Measurements from ENCODE around the gene KRT83.
"Not testable (repeated sequence)": the region's sequence is repeated elsewhere in the genome, so short reads cannot be mapped to it uniquely, and the experiment has no call there.

KRT83 gene

DNA sequence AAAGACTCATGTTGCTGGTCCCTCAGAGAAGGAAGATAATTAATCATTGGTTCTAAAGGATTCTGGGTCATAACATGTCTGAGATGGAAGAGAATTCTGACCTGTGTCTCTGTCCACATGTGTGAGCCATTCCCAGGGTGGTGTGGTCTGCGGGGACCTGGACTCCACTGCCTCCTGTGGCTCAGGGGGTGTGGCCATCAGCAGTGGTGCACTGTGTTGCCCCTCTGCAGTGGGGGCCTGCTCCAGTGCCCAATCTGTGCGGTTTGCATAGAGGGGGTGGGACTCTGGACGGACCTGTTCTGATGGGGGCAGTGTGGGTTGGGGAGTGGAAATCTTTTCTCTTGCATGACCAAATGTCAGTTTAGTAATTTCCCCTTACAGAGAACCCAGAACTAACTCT, 32.6 kb upstream of the KRT83 start:
- no peak for DNase-seq (ENCODE audit: low spot score)

GRCh38 chr12:52352951-52353350, 31.8 kb upstream of the KRT83 start:
- no peak for DNase-seq (ENCODE audit: low spot score)

DNA sequence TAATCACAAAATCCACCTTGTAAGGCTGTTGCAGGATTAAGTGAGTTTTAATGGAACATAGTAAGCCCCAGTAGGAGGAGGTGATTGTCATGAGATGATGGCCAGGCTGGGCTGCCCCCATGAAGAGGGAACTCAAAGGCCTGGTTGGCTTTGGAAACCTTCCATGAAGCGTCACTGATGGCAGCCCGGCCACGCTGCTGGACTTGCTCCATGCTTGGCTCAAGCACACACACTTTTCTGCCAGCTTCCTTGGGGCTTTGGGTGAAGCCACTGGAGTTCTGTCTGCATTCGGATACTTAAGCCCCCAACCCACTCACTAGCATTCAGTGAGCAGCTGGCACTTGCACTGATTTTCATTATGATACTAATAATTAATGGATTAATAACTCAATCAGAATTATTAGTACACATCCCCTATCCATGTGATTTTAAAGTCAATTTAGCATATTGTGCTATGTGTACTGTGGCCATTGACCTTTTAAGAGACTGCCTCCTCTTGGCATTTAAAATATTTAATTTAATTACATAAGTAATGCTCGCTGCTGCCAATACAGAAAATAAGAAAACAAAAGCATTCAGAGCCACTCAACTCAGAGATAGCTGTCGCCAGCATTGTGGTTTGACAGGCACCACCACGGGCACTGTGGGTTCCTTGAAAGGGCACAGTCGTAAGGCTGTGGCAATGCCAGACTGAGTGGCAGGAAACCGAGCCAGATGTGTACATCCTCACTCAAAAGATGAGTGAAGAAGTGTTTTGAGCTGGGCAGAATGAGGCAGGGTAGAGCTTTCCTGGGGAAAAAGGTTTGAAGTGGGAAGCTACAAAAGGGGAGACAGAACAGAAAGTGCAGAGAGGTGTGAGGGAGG, 30.2 kb upstream of the KRT83 start:
- DNase-seq (ENCODE audit: low spot score): no peak

DNA sequence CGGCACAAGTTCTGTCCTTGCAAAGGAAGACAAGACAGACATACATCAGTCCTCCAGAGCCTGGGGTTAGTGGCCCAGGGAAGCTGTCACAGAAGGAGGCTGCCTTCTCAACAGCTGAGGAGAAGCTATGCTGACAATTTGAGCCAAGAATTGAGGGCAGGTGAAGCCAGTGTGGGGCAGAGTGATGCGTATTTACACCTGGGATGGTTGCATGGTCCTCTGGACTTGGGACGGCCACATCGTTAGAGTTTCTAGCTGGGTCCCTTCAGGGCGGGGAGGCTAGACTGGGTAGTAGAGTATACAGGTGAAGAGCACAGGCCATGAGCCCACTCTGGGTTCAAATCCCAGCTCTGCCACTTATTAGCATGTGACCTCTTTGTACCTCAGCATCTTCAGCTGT, 29.6 kb upstream of the KRT83 start:
- DNase-seq (ENCODE audit: low spot score): no peak

- no peak for DNase-seq (ENCODE audit: low spot score)
These were observed 28.9 kb upstream of the KRT83 start for GRCh38 chr12:52350021-52350620.

- no peak for DNase-seq (ENCODE audit: low spot score)
These were observed 28.0 kb upstream of the KRT83 start for GRCh38 chr12:52349196-52349595.

DNA sequence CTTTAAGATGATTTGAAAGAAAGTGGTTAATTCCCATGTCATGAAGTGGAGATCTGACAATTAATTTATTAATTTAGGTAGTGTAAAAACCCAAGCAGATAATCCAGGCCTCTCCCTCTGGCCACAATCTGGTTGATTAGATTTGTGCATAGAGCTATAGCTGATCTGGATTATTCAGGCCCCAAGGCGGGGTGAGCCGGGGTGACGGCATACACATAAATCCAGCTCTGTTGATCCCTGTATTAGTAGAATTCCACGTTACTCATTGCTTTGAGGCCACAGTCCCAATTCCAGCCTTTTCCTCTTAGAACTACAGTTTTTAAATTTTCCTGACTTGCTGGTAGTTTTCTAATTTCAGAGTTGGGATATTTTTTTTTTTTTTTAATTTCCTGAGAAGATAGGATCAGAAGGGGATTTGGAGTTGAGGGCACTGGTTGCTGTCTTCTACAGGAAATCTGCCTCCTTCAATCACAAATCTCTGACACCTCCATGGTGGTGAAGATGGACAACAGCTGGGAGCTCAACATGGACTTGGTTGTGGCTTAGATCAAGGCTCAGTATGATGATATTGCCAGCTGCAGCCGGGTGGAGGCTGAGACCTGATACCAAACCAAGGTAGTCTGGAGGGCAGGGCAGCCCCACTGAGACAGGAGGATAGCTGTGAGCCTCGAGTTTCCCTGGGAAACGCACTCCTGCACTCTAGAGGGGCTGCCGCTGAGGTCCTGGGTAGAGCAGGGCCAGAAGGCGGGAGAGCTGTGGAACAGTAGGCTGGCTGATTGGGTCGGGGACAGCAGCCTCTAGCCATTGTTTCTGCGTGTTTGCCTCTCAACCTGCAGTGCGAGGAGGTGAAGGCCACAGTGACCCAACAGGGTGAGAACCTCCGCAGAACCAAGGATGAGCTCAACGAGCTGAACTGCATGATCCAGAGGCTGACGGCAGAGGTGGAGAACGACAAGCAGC, 26.6 kb upstream of the KRT83 start:
- DNase-seq (ENCODE audit: low spot score): no peak

DNA sequence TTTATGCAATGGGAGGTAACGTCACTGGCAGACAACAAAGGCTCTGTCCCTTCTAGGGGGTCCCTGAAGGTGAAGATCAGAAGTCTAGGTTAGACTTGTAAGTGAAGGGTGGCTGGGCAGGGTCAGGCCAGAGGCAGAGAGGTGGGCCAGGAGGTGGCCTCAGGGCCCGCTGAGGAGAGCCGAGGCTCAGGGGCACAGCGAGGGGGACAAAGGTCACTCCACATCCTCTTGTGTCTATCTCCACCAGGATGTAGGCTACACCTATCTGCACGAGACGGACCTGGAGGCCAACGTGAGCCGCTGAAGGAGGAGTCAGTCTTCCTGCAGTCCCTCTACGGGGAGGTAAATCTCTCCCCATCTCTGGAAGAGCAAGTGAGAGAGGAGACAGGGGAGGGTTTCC, 25.8 kb upstream of the KRT83 start:
- no peak for DNase-seq (ENCODE audit: low spot score)

DNA sequence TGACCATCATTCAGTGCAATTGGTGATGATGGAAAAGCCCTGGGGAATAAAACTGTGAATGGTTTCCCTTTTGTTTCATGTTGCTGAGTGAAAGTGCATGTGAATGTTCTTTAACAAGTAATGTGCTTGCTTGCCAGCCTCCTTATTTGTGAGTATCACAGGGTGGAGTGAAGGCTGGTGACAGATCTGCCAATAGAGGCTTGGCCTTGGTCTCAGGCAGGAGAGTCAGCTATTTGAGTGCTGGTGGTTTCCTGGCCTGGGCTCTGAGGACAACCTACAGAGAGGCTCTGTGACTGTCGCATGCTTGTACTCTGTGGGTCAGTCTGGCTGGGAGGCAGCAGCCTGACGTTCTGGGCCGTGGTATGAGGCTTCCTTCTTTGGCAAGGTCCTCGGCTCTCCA, 25.4 kb upstream of the KRT83 start:
- no peak for DNase-seq (ENCODE audit: low spot score)

DNA sequence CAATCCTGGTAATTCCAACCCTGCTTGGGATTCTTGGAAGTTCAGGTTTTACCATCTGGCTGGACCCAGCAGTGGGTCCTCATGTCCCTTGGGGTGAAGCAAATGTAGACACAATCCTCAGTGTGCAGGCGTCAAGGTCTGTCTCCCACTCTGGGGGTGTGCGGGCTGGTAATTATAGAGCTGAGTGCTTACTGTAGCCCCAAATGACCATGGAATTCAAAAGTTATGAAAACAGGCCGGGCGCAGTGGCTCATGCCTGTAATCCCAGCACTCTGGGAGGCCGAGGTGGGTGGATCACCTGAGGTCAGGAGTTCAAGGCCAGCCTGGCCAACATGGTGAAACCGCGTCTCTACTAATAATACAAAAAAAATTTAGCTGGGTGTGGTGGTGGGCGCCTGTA, 23.8 kb upstream of the KRT83 start:
- DNase-seq (ENCODE audit: low spot score): not testable (repeated sequence)

DNA sequence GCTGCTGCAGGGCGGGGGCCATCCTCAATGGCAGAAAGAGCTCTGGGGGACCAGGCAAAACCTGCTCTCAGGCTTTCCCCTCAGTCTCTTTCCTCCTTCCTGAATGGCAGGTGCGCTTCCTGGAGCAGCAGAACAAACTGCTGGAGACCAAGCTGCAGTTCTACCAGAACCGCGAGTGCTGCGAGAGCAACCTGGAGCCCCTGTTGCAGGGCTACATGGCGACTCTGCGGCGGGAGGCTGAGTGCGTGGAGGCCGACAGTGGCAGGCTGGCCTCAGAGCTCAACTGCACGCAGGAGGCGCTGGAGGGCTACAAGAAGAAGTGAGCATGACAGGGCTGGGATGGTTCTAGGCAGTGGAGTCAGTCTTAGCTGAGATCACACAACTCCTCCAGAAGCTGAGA, 22.9 kb upstream of the KRT83 start:
- no peak for DNase-seq (ENCODE audit: low spot score)

DNA sequence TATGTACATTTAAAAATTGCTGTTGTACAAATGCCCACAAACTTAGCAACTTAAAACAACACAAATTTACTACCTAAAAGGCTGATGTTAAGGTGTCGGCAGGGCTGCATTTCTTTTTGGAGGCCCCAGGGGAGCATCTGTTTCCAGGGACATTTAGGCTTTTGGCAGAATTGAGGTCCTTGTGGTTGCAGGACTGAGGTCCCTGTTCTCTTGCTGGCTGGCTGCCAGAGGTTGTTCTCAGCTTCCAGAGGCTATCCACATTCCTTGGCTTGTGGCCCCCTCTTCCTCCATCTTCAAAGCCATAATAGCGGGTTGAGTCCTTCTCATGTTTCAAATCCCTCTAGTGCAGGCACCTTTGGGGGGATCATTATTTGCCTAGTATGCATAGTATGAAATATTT, 22.4 kb upstream of the KRT83 start:
- no peak for DNase-seq (ENCODE audit: low spot score)

GRCh38 chr12:52342781-52343490, 21.7 kb upstream of the KRT83 start:
- DNase-seq (ENCODE audit: low spot score): no peak

DNA sequence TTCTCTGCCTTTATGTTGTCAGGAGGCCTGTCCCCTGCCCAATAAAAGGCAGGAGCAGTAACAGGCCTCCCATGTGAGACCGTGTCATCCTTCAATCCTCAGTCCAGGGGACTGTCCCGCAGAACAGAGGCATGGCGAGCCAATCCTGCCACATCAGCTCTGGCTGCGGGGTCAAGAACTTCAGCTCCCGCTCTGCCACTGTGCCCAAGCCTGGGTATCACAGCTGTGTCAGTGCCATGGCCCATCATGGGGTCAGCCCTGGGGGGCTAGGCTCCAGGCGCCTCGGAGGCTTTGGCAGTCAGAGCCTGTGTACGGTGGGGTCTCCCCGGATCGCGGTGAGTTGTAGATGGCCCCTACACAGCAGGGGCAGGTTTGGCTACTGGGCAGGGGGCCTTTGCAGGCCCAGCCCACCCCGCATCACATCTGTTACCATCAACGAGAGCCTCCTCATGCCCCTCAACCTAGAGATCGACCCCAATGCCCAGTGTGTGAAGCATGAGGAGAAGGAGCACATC, 19.9 kb upstream of the KRT83 start:
- DNase-seq (ENCODE audit: low spot score): no peak

DNA sequence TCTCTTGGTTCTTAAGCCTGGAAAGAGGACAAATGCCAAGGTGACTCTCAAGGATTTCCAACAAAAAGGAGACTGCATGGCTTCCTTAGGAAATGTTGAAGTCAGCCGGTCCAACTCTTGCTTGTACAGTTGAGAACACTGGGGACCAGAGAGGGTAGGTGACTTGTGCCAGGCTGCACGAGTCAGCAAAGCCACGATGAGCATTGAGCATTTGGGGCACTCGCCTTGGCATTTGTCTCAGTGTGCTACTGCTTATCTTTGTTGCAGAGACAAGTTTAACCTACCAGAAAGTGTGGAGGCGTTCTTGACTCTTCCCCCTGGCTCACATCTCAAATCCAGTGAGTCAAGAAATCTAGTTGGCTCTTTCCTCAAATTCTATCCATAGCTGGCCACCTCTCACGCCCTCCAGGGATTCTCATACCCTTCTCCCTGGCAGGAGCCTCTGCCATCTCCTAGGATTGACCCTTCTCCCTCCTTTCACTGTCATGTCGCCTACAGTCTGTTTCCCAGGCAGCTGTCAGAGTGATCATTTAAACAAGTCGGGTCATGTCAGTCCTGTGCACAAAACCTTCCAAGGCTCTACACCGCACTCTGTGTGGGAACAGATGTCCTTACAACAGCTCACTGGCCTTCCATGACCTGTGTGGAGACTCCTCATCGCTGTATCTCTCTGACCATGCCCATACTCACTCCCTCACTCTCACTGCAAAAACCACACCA, 17.2 kb upstream of the KRT83 start:
- DNase-seq (ENCODE audit: low spot score): no peak

GRCh38 chr12:52337054-52337453, 15.9 kb upstream of the KRT83 start:
- no peak for DNase-seq (ENCODE audit: low spot score)

DNA sequence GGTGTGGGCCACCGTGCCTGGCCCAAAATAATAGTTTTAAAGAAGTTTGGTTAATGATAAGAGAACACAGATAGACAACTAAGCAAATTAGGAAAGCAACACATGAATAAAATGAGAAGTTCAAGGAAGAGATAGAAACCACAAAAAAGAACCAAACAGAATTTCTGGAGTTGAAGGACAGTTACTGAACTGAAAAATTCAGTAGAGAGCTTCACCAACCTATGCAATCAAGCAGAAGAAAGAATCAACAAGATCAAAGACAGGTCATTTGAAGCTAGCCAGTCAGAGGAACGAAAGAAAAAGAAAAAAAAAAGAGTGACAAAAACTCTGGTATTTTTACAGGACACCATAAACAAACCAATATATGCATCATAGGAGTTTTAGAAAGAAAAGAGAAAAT, 15.4 kb upstream of the KRT83 start:
- no peak for DNase-seq (ENCODE audit: low spot score)

DNA sequence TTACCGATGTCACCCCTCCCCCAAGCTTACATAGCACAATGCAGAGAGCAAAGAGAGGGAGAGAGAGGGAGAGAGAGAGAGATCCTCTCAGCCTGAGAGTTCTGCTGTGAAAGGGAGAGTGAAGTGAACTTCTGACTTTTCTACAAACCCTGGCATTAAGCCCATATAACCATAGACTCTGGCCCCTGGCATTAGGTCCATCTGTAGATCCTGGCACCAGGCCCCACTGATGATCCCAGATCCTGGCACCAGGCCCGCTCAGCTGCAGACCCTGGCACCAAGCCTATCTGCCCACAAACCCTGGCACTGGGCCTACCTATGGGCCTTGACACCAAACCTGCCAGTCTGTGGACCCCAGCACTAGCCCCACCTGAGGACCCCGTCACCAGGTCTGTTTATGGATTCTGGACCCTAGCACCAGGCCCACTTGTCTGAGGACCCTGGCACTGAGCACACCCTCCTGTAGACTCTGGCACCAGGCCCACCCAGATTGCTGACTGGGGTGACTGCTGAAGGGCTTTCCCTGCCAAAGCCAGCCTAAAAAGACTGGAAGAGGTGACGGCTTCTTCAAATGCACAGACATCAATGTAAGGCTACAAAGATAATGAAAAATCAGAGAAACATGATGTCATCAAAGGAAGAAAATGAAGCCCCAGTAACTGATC, 14.5 kb upstream of the KRT83 start:
- DNase-seq (ENCODE audit: low spot score): no peak

DNA sequence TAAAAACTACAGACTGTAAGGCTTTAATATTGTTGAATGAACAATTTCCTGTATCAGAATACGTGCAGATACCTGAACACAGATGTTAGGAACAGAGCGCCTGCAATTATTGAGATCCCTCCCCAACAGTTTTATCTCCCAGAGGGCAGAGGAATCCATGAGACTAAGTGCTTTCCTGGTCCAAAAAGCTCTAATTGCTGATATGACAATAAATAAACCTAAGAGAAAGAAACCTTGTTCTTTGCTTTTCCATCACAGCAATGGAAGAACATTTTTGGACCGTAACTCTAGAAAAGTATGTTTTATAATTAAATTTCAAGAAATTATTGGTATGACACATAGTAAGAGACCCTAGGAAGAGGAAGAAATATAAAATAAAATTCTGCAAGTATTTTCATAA, 13.0 kb upstream of the KRT83 start:
- no peak for DNase-seq (ENCODE audit: low spot score)

GRCh38 chr12:52333321-52333720, 12.1 kb upstream of the KRT83 start:
- DNase-seq (ENCODE audit: low spot score): no peak

GRCh38 chr12:52332381-52332780, 11.2 kb upstream of the KRT83 start:
- no peak for DNase-seq (ENCODE audit: low spot score)
